Activated naive CD4-positive, alpha-beta T cell treated with anti-CD3 and anti-CD28 coated beads for 36 hours (primary cell): ENCODE measurements around the gene JMJD4. TPM values are rescaled to one million over a fixed set of nuclear protein-coding genes. Genes with fewer than 3 reads are reported as not detected.

Experiments
- CTCF ChIA-PET: fragments of 350-600 bp; sonication (Branson Sonifier 250); formaldehyde crosslinking; loops from one replicate; lab custom pipeline; 2021; ENCODE audit warnings: antibody characterized with exemption; lab: Charles Lee
- DNase-seq: peaks from one replicate; pipeline ENCODE4 v3.0.0-alpha.2; 2020
- H3K27ac Mint-ChIP-seq: one replicate; pipeline ENCODE4 v1.8.0; 2021; ENCODE audit warnings: mild to moderate bottlenecking, mixed read lengths
- H3K27me3 Mint-ChIP-seq: one replicate; pipeline ENCODE4 v1.8.0; 2021; ENCODE audit warnings: low read depth, mixed read lengths
- H3K36me3 Mint-ChIP-seq: one replicate; pipeline ENCODE4 v1.8.0; 2021; ENCODE audit warnings: low read depth, mixed read lengths
- H3K4me1 Mint-ChIP-seq: one replicate; pipeline ENCODE4 v1.8.0; 2021; ENCODE audit warnings: low read depth, mixed read lengths
- H3K4me3 Mint-ChIP-seq: one replicate; pipeline ENCODE4 v1.8.0; 2021; ENCODE audit warnings: mild to moderate bottlenecking, moderate library complexity, mixed read lengths
- H3K9me3 Mint-ChIP-seq: one replicate; pipeline ENCODE4 v1.8.0; 2021; ENCODE audit warnings: mixed read lengths
- intact Hi-C: fragments of 100-400 bp; cut with micrococcal nuclease; formaldehyde crosslinking; loops from one replicate; pipeline ENCODE4 v1.15.1; 2023
- total RNA-seq, 2 experiments: library from RNA; stranded (reverse); gene quantifications; one replicate each; pipeline ENCODE4 v1.2.3, GENCODE V29; 2021

The JMJD4 gene
- total RNA-seq, 2 experiments from 2014 or later, result 11.3 to 11.7 TPM

DNA sequence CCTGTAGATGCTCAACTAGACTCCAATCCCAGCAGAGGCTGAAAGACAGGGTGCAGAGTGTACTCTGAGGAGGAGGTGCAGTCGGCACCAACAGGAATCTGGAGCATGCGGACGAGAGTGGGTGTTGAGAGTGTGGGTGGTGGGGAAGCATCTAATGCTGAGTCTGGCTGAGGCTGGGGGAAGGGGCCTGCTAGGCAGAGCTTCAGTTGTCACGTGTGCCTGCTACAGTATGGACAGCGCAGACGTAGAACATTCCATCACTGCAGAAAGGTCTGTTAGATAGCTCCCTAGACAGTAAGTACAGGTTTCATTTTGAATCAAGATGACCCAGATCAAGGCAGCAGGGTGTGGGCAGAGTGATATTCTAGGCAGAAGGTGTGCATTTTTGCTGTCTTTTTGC is 23.3 kb upstream of the JMJD4 start:
- no peak overlapping the region for H3K4me3 Mint-ChIP-seq
- CTCF ChIA-PET, result interaction anchor here (1.0 to 2.1 kb wide), 2 partner anchors 192 to 195 kb away, joined by 3 to 5 read pairs; no protein-coding TSS in a partner anchor
- H3K36me3 Mint-ChIP-seq, result peaks cover 31% of the 10 kb centered on the region
- H3K9me3 Mint-ChIP-seq, result peaks cover 5% of the 10 kb centered on the region
- peak; percentile 52 for DNase-seq
- peak overlapping the region; percentile 12 for H3K27ac Mint-ChIP-seq
- peaks cover 66% of the 10 kb centered on the region for H3K4me1 Mint-ChIP-seq
- H3K27me3 Mint-ChIP-seq, result no peaks in the 10 kb centered on the region
- intact Hi-C loops, result loop anchor here (1.0 kb wide), 1 partner anchor 23 kb away; the partner anchor contains the start of genes JMJD4 and SNAP47

DNA sequence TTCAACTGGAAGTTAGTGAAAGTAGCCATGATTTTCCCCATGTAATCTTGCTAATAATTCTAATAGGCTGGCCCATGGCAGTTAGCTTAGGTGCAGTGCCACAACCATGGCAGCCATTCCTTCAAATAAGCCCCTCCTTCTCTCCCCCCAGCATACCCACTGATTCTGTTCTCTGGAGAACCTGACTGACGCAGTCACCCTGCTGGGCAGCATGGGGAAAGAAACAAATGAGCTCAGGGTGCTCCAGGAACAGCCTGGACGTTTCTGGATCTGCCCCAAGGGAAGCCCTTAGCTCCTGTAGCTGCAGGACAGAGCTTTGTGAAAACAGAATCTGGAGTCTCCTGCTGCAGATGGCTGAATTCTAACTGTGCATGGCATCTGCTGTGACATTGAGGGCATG is 22.7 kb upstream of the JMJD4 start:
- Mint-ChIP-seq H3K27me3 (no peaks in the 10 kb centered on the region), H3K4me1 (peaks cover 62% of the 10 kb centered on the region), H3K4me3 (no peak overlapping the region), H3K27ac (no peak overlapping the region), H3K36me3 (peaks cover 31% of the 10 kb centered on the region), H3K9me3 (peaks cover 5% of the 10 kb centered on the region)
- CTCF ChIA-PET, result interaction anchor here (2.1 kb wide), 1 partner anchor 196 kb away, joined by 5 read pairs; no protein-coding TSS in a partner anchor
- intact Hi-C loops, result loop anchor here (1.0 kb wide), 1 partner anchor 22 kb away; the partner anchor contains the start of genes JMJD4 and SNAP47
- DNase-seq, result no peak

DNA sequence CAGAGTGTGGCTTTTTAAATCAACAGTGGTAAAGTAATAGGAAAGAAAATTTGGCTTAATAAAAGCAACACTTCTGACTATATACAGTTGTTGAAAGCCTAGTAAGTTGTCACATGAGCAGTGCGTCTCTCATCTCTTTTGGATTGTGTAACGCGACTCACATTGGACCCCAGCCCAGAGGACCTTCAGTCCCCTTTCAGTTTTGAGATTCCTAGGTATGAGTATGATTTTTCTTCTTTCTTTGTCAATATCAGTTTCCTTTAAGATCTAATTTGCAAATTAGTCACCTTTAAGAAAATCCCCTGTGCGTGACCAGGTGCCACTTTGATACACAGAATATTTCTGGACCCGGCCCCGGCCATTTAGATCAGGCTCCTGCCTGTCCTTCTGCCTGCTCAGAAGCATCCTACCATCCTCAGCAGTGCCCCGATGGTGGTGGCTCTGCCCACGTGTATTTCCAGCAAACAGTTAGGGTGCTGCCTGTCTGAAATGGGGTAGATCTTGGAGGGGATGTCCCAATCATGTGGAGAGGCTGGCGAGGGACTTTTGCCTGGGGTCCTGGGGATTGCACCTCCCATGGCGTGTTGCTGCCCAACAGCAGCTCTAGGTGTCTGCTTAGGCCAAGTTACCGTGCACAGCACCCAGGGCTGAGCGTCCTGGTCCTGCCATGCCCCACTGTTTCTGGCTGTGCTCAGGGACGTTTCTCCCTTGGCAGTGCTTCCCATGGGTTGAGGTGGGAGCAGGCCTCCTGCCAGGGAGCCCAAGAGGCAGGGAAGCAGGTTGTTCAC is 21.3 kb upstream of the JMJD4 start:
- Mint-ChIP-seq H3K4me1 (peaks cover 53% of the 10 kb centered on the region), H3K9me3 (peaks cover 5% of the 10 kb centered on the region), H3K4me3 (no peak overlapping the region), H3K27me3 (no peaks in the 10 kb centered on the region), H3K36me3 (peaks cover 31% of the 10 kb centered on the region), H3K27ac (peak overlapping the region; percentile 56)
- CTCF ChIA-PET, result interaction anchor here (1.0 to 2.1 kb wide), 2 partner anchors 197 to 214 kb away, joined by 4 to 5 read pairs; no protein-coding TSS in a partner anchor
- DNase-seq, result peak; percentile 58
- intact Hi-C loops, result no loop called here

DNA sequence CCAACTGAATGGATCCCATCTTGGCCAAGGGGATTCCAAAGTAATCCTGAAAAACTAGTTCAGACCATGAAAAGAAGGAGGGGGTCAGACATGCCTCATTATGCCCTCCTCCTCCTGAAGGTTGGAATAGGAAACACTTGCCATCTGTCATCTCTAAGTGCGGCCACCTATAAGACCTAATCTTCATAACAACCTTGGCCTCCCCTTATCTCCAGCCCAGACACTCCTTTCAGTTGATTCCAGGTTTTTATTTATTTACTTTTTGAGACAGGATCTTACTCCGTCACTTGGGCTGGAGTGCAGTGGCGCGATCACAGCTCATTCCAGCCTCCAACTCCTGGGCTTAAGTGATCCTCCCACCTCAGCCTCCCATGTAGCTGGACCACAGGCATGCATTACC is 19.9 kb upstream of the JMJD4 start:
- peaks cover 24% of the 10 kb centered on the region for H3K36me3 Mint-ChIP-seq
- DNase-seq, result no peak
- no peak overlapping the region for H3K4me3 Mint-ChIP-seq
- intact Hi-C loops, result no loop called here
- H3K4me1 Mint-ChIP-seq, result peaks cover 41% of the 10 kb centered on the region
- H3K9me3 Mint-ChIP-seq, result peaks cover 3% of the 10 kb centered on the region
- H3K27me3 Mint-ChIP-seq, result no peaks in the 10 kb centered on the region
- no peak overlapping the region for H3K27ac Mint-ChIP-seq
- CTCF ChIA-PET, result no interaction called here

DNA sequence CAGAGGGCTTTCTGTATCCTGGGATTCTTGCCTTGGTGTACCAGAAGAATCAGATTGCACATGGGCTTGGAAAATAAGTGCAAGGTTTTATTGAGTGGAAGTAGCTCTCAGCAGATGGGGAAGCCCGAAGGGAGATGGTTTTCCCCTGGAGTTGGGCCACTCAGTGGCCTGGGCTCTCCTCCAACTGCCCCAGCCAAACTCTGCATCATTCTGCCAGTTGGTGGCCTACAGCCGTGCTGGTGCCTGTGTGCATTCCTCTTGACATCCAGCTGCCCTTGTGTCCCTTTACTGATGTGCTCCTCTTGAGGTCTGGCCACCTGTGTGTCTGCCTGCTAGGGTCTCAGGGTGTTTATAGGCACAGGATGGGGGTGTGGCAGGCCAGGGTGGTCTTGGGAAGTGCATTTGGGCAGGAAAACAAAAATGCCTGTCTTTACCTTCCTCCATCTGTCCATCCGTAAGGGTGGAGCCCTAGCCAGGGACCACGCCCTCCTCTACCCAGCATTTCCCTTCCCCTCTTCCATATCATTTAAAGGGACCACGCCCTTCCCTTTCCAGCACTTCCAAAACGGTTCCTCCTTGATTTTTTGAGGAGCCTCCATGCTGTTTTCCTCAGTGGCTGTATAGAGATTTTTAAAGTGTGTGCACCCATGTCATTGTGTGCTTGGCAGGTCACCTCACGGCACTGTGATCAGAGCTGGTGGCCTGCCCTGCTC is 19.1 kb upstream of the JMJD4 start:
- Mint-ChIP-seq H3K4me3 (no peak overlapping the region), H3K27ac (no peak overlapping the region), H3K36me3 (peaks cover 20% of the 10 kb centered on the region), H3K4me1 (peaks cover 36% of the 10 kb centered on the region), H3K27me3 (no peaks in the 10 kb centered on the region), H3K9me3 (no peaks in the 10 kb centered on the region)
- no peak for DNase-seq
- CTCF ChIA-PET, result no interaction called here
- intact Hi-C loops, result no loop called here

DNA sequence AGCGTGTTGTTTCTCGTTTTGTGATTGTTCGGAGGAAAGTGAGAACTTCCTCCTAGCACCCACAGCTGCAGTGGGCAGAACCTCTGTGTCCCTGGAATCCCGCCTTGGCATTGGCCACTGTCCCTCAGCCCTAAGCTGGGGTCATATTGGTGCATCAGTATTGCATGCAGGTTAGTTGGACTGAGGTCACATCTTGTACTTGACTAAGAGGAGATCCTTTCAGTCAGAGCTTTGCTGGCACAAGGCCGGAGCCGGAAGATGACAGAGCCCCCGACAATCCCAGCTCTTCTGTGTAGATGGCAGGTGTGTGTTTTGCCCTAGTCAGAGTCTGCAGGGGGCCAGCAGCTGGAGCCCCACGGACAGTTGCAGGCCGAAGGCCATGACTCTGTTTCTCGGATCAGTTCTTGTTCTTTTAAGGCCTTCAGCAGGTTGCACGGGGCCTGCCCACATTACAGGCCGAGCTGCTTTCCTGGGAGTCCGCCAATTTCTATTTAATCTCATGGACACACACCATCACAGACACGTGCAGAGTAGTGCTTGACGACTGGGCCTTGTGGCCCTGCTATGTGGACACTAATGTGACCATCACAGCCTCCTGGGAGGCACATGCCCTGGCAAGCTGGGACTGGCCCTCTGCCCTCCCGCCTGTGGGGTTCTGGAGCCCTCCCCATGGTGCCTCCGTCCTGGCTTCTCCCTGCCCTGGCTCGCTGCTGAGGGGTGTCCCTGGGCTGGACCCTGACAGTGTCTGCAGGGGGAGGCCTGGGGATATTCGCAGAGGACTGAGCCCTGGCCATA is 15.0 kb upstream of the JMJD4 start:
- intact Hi-C loops, result no loop called here
- CTCF ChIA-PET, result no interaction called here
- Mint-ChIP-seq H3K9me3 (no peaks in the 10 kb centered on the region), H3K27me3 (no peaks in the 10 kb centered on the region), H3K27ac (no peak overlapping the region), H3K36me3 (peaks cover 12% of the 10 kb centered on the region), H3K4me1 (peaks cover 11% of the 10 kb centered on the region), H3K4me3 (no peak overlapping the region)
- DNase-seq, result no peak

DNA sequence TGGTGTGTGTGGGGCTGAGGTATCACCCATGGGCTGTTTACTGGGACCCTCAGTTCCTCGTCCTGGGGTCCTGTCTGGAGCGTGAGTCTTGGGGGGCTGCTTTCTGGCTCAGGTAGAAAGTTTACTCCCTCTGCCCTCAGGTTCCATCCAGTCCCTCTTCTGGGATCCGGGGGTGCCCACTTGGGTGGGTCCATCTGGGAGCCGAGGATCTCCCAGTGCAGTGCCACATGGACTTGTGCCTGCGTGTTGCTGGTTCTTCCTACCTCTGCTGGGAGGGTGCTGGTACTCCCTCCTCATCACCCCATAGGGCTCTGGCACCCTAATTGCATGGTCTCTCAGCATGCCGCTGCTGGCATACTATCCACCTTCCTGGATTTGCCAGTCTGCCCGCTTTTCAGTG is 14.1 kb upstream of the JMJD4 start:
- Mint-ChIP-seq H3K9me3 (no peaks in the 10 kb centered on the region), H3K4me1 (peaks cover 18% of the 10 kb centered on the region), H3K27ac (no peak overlapping the region), H3K36me3 (peaks cover 12% of the 10 kb centered on the region), H3K4me3 (no peak overlapping the region), H3K27me3 (no peaks in the 10 kb centered on the region)
- CTCF ChIA-PET, result no interaction called here
- intact Hi-C loops, result no loop called here
- no peak for DNase-seq

DNA sequence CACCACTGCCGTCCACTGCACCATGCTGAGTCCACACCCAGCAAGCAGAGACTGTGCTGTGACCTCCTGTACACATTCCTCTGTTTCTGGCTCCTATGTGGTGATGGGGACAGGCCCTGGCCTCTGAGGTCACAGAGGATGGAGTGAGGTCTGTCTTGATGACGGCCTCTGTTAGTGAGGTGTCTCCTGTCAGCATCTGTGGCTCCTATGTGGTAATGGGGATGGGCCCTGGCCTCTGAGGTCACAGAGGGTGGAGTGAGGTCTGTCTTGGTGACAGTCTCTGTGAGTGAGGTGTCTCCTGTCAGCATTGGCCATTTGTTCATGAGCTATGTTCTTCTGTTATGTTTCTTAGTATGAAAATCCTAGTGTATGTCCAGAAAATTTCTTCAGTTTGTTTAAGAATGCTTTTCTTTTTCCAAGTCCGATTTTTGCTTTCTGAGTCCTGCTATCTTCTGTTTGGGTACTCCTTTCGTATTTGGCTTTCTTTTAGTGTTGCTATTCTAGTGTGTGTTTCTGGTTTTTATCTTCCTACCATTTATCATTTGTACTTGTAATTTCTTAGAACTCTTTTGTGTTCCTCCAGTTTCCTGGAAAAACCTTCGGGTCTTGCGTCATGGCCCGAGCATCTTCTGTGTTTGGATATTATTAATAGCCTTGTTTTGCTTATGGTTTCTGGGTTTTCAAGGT is 13.5 kb upstream of the JMJD4 start:
- peaks cover 23% of the 10 kb centered on the region for H3K4me1 Mint-ChIP-seq
- H3K27ac Mint-ChIP-seq, result no peak overlapping the region
- CTCF ChIA-PET, result no interaction called here
- H3K9me3 Mint-ChIP-seq, result no peaks in the 10 kb centered on the region
- no peak overlapping the region for H3K4me3 Mint-ChIP-seq
- intact Hi-C loops, result no loop called here
- peaks cover 12% of the 10 kb centered on the region for H3K36me3 Mint-ChIP-seq
- no peaks in the 10 kb centered on the region for H3K27me3 Mint-ChIP-seq
- no peak for DNase-seq

DNA sequence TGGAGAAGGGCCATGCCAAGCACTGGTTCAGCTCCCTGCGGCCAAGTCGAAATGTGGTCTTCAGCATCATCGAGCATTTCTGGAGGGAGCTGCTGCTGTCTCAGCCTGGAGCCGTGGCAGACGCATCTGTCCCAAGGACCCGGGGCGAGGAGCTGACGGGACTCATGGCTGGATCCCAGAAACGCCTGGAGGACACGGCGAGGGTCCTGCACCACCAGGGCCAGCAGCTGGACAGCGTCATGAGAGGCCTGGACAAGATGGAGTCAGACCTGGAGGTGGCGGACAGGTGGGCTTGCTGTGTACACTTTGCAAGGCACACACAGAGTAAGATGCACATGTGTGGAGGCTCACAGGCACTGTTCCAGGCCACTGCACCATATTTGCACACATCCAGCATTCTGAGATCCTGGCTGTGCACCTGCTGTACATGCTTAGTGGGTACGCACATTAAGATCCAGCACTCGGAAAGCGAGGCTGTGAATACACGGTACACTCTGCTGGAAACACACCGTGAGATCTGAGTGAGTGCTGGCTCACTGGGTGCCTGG is 12.9 kb upstream of the JMJD4 start:
- Mint-ChIP-seq H3K36me3 (peaks cover 12% of the 10 kb centered on the region), H3K27ac (no peak overlapping the region), H3K4me3 (no peak overlapping the region), H3K27me3 (no peaks in the 10 kb centered on the region), H3K4me1 (peaks cover 23% of the 10 kb centered on the region), H3K9me3 (no peaks in the 10 kb centered on the region)
- CTCF ChIA-PET, result no interaction called here
- intact Hi-C loops, result no loop called here
- DNase-seq, result no peak

DNA sequence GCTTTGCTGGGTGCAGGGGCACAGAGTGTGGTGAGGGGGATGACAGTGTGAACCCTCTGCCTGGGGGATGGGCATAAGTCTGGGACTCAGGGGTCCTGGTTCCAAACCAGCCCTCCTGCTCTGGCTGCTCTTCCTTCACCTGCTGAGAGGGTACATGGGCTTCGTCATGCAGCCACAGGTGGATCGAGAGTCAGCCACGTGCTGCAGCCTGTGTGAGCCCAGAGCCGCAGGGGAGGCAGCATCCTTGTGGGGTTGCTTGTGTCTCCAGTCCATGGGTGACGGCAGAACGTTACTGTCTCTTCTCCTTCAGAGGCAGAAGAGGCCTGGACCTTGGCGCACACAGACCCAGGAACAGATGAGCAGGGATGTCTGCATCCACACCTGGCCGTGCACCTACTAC is 12.3 kb upstream of the JMJD4 start:
- DNase-seq, result no peak
- Mint-ChIP-seq H3K27ac (no peak overlapping the region), H3K36me3 (peaks cover 12% of the 10 kb centered on the region), H3K27me3 (no peaks in the 10 kb centered on the region), H3K4me3 (no peak overlapping the region), H3K4me1 (peaks cover 22% of the 10 kb centered on the region), H3K9me3 (no peaks in the 10 kb centered on the region)
- CTCF ChIA-PET, result no interaction called here
- intact Hi-C loops, result no loop called here

DNA sequence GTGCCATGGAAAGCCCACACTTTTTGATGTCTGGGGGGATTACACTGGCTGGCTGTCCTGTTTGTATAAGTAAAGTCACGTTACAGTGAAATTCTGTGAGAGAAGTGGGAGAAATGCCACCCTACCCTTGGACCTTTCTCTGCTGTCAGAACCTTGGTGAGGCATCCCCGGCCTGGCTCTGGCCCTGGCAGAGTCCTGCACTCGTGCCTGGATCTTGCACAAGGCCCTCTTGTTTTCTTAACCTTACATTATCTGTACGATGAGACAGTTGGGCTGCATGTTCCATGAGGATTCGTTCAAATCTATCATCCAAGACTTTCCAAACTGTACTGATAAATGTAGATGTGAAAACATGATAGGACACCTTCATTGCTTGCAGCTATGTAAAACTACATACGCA is 11.6 kb upstream of the JMJD4 start:
- Mint-ChIP-seq H3K27me3 (no peaks in the 10 kb centered on the region), H3K9me3 (no peaks in the 10 kb centered on the region), H3K4me1 (peaks cover 19% of the 10 kb centered on the region), H3K36me3 (peaks cover 10% of the 10 kb centered on the region), H3K27ac (no peak overlapping the region), H3K4me3 (no peak overlapping the region)
- intact Hi-C loops, result no loop called here
- CTCF ChIA-PET, result no interaction called here
- DNase-seq, result no peak
